Transverse colon (tissue), 4 donors: Measurements from ENCODE around the gene FOXP4. TPM values are rescaled to one million over a fixed set of nuclear protein-coding genes. Genes with fewer than 3 reads are reported as not detected.

Experiments used
- DNase-seq: peaks from one replicate; pipeline ENCODE4 v3.0.0-alpha.2; 2019
- H3K27ac ChIP-seq, 4 donors: fragments of 200-600 bp; sonication (generic); 2 replicates each; pipeline ENCODE4 v1.5.1; 2016 to 2018; ENCODE audit warnings: inconsistent platforms in 4 of 4
- H3K27me3 ChIP-seq: fragments of 200-600 bp; sonication (generic); 2 replicates; pipeline ENCODE4 v1.5.1; 2017; ENCODE audit warnings: inconsistent platforms
- H3K36me3 ChIP-seq, 4 donors: fragments of 200-600 bp; sonication (generic); 2 replicates each; pipeline ENCODE4 v1.5.1; 2017 to 2019; ENCODE audit warnings: inconsistent platforms in 4 of 4
- H3K4me1 ChIP-seq, 4 donors: fragments of 200-600 bp; sonication (generic); 2 replicates each; pipeline ENCODE4 v1.5.1; 2017 to 2020; ENCODE audit warnings: inconsistent platforms in 4 of 4
- H3K4me3 ChIP-seq, 4 donors: fragments of 200-600 bp; sonication (generic); 1 replicate in 1 of 4; 2 replicates in 3 of 4; pipeline versions ENCODE4 v1.5.1 to v1.6.1; 2017 to 2019; ENCODE audit warnings: inconsistent platforms in 4 of 4
- H3K9me3 ChIP-seq, 2 donors: fragments of 200-600 bp; sonication (generic); 2 replicates each; pipeline ENCODE4 v1.5.1; 2017 to 2019; ENCODE audit warnings: inconsistent platforms in 2 of 2
- CTCF ChIP-seq, 5 experiments: fragments of 200-600 bp in 3 of 5; fragments of 450-650 bp in 2 of 5; sonication (generic) in 3 of 5; IDR thresholded peaks; 1 replicate in 2 of 5; 2 replicates in 3 of 5; pipeline ENCODE4 v1.5.1; 2016 to 2017; ENCODE audit warnings: antibody characterized with exemption in 5 of 5, inconsistent platforms in 3 of 5, mild to moderate bottlenecking in 2 of 5, moderate library complexity in 1 of 5
- EP300 ChIP-seq: sonication (generic); formaldehyde crosslinking; IDR thresholded peaks from one replicate; pipeline ENCODE4 v1.6.1; 2017; ENCODE audit warnings: antibody characterized with exemption, low read depth
- POLR2A ChIP-seq: fragments of 450-650 bp; IDR thresholded peaks from one replicate; pipeline ENCODE4 v1.6.1; 2016; ENCODE audit warnings: antibody characterized with exemption, mild to moderate bottlenecking, moderate library complexity
- POLR2AphosphoS5 ChIP-seq, 3 donors: sonication (generic); formaldehyde crosslinking; IDR thresholded peaks; one replicate each; pipeline ENCODE4 v1.6.1; 2016; ENCODE audit warnings: antibody characterized with exemption in 3 of 3
- WGBS, 2 donors: methylation state at CpG; one replicate each; pipeline ENCODE4 v1.1.5; 2018; ENCODE audit warnings: low coverage in 1 of 2; 5-methylcytosine and 5-hydroxymethylcytosine counted together
- in situ Hi-C, 4 donors: fragments of 200-750 bp; cut with MboI; loops; one replicate each; pipeline versions ENCODE4 v1.15.0 to v1.15.1; 2017; ENCODE audit warnings: low sequenced_read_pairs in 3 of 4, low pct_ligation_motif_present in 1 of 4, low pct_unique_long_range_greater_than_20kb in 1 of 4
- intact Hi-C: fragments of 100-400 bp; cut with DNase I; formaldehyde crosslinking; loops from one replicate; pipeline ENCODE4 v1.15.1; 2023; ENCODE audit warnings: low total_unique reads
- total RNA-seq, 4 donors: library from RNA; depleted of rRNA; stranded (reverse); fragments of >200 nt; gene quantifications; one replicate each; pipeline ENCODE4 v1.1.0, GENCODE V29; 2016

The FOXP4 gene
- total RNA-seq, 4 donors from 2014 or later: 13.8 to 45.6 (median 17.2) TPM

- intact Hi-C loops: no loop called here
- H3K27me3 ChIP-seq: peaks cover 50% of the 10 kb centered on the region
- WGBS, 2 donors: 82 to 84% methylated on average over 4 to 9 of the region's 9 CpGs
Measured at GRCh38 chr6:41641352-41641925, 95.3 kb downstream of the FOXP4 start.

GRCh38 chr6:41642090-41642959 is 96.1 kb downstream of the FOXP4 start:
- Histone ChIP-seq H3K4me1 (peaks cover 0 to 20% (median 16%) of the 10 kb centered on the region in 4 donors), H3K36me3 (no peaks in the 10 kb centered on the region), H3K27ac (no peak overlapping the region), H3K4me3 (no peak overlapping the region), H3K9me3 (no peaks in the 10 kb centered on the region), H3K27me3 (peaks cover 41% of the 10 kb centered on the region)
- 69 to 80% methylated on average over 6 to 8 of the region's 11 CpGs for WGBS, 2 donors
- intact Hi-C loops: no loop called here
- DNase-seq: no peak
- in situ Hi-C loops: no loop called here
- TF ChIP-seq CTCF (IDR thresholded peaks at IDR 0.05): no peak
- no peak for TF ChIP-seq POLR2A
- TF ChIP-seq POLR2AphosphoS5 (IDR thresholded peaks at IDR 0.05): no peak
- TF ChIP-seq EP300: no peak

More at GRCh38 chr6:41641352-41641925, 95.3 kb downstream of the FOXP4 start:
- TF ChIP-seq CTCF (IDR thresholded peaks at IDR 0.05): no peak
- TF ChIP-seq POLR2AphosphoS5 (IDR thresholded peaks at IDR 0.05): no peak
- TF ChIP-seq EP300: no peak
- TF ChIP-seq POLR2A: no peak
- Histone ChIP-seq H3K36me3 (no peaks in the 10 kb centered on the region), H3K4me3 (no peak overlapping the region), H3K27ac (no peak overlapping the region), H3K4me1 (peaks cover 0 to 29% (median 21%) of the 10 kb centered on the region in 4 donors), H3K9me3 (no peaks in the 10 kb centered on the region)
- in situ Hi-C loops: no loop called here
- DNase-seq: no peak

DNA sequence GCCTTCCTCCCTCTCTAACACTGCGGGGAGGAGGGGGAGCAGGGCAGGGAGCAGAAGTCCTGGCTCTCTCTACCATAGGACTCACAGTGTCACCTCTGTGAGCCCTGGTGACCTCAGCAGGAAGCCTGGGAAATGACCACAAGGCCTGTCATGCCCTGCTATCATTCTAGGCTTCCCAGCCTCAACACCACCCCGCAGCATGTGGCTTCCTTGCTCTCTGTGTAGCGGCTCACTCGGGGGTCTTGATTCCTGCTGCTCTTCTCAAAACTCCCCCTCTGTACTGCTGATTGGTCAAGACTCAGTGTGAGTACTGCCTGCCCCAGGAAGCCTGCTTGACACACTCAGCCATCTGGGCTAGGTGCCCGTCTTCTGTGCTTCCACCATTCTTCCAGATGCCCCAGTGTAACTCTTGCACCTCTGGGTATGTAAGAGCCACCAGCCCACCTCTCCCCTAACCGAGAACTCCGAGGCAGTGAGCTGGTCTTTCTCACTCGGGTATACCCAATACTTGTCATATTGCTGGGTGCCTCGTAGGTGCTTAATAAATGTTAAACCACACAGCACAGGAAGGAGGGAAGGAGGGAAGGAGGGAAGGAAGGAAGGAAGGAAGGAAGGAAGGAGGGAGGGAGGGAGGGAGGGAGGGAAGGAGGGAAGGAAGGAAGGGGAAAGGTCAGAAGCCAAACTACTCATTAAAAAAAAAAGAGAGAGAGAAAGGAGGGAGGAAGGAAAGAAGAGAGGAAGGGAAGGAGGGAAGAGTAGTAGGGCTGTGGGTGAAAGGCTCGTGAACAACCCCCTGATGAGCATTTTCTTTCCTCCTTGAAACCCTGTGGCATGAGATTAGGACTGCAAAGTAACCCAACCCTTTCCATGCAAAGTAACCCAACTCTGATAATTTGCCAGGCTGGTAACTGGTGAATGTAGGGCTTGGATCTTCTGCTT is 97.0 kb downstream of the FOXP4 start:
- H3K4me3 ChIP-seq: no peak overlapping the region
- peaks cover 32% of the 10 kb centered on the region for H3K27me3 ChIP-seq
- TF ChIP-seq POLR2AphosphoS5 (IDR thresholded peaks at IDR 0.05) (no peak), EP300 (no peak), POLR2A (no peak), CTCF (IDR thresholded peaks at IDR 0.05) (no peak)
- in situ Hi-C loops: no loop called here
- no peaks in the 10 kb centered on the region for H3K36me3 ChIP-seq
- intact Hi-C loops: no loop called here
- peaks cover 0 to 11% (median 7%) of the 10 kb centered on the region in 4 donors for H3K4me1 ChIP-seq
- H3K9me3 ChIP-seq: no peaks in the 10 kb centered on the region
- no peak overlapping the region for H3K27ac ChIP-seq
- no peak for DNase-seq
- 40 to 74% methylated on average over 1 to 10 of the region's 10 CpGs for whole genome bisulfite sequencing, 2 donors

DNA sequence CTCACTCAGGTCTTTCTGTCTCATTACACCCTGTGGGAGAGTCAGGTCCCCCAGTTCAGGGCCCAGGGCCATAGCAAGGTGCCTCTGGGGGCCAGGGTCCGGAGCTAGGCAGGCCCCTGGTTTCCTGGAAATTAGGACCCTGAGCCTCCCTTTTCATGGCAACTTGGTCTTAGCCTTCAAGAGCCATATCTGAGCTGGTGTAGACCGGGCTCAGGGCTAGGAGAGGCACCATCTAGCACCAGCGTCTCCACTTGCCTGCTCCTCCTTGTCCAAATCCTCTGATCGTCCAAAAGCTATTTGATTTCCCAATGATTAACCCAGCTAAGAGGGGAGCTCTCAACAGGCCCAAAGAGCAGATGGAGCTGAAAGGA is 97.7 kb downstream of the FOXP4 start:
- no peak for TF ChIP-seq POLR2A
- TF ChIP-seq POLR2AphosphoS5 (IDR thresholded peaks at IDR 0.05): no peak
- no peak for TF ChIP-seq EP300
- TF ChIP-seq CTCF (IDR thresholded peaks at IDR 0.05): no peak
- H3K27ac ChIP-seq: no peak overlapping the region

More for the DNA sequence above, 97.7 kb downstream of the FOXP4 start:
- Histone ChIP-seq H3K36me3 (no peaks in the 10 kb centered on the region), H3K9me3 (no peaks in the 10 kb centered on the region), H3K4me3 (no peak overlapping the region), H3K4me1 (peaks cover 0 to 4% (median 1%) of the 10 kb centered on the region in 4 donors), H3K27me3 (peaks cover 25% of the 10 kb centered on the region)
- in situ Hi-C loops (no loop called here), intact Hi-C loops (no loop called here)
- no peak for DNase-seq
- WGBS, 2 donors: 86% methylated on average over 4 of the region's 4 CpGs; no CpG with 5 or more reads in 1 of the 2 donors
